ENCODE measurements around the gene ZNF136.

ZNF136 gene

GRCh38 chr19:12162882-12163806 lies at the start of gene ZNF136:
ZNF136 (plus strand) TSS chr19:12163096; CDS start chr19:12163204, 108 bp downstream.
- ATAC-seq (ENCODE audit: low read depth) (peak; percentile 97), DNase-seq (ENCODE audit: low spot score in 2 of 2) (peak; percentile 83 to 90)
- H3K4me3 Mint-ChIP-seq = peak within 1 kb of the TSS; percentile 94
- peaks cover 24% of the 10 kb centered on the region for H3K4me1 Mint-ChIP-seq
- H3K9me3 Mint-ChIP-seq = no peaks in the 10 kb centered on the region
- peak within 1 kb of the TSS; percentile 98 for H3K27ac Mint-ChIP-seq
- H3K36me3 Mint-ChIP-seq = peaks cover 9% of the 10 kb centered on the region
- no peaks in the 10 kb centered on the region for H3K27me3 Mint-ChIP-seq

- Mint-ChIP-seq H3K36me3 (peaks cover 6% of the 10 kb centered on the region), H3K9me3 (peaks cover 8% of the 10 kb centered on the region), H3K4me1 (no peaks in the 10 kb centered on the region)
These were observed 49.8 kb upstream of the ZNF136 start for GRCh38 chr19:12113121-12113520.

GRCh38 chr19:12117201-12117970 lies 45.5 kb upstream of the ZNF136 start:
- Mint-ChIP-seq H3K27ac (no peak overlapping the region), H3K27me3 (no peaks in the 10 kb centered on the region), H3K36me3 (peaks cover 2% of the 10 kb centered on the region), H3K4me1 (no peaks in the 10 kb centered on the region), H3K4me3 (no peak overlapping the region), H3K9me3 (peaks cover 6% of the 10 kb centered on the region)
- no peak for ATAC-seq (ENCODE audit: low read depth)
- DNase-seq (ENCODE audit: low spot score in 2 of 2) = no peak

More at GRCh38 chr19:12113121-12113520, 49.8 kb upstream of the ZNF136 start:
- DNase-seq (ENCODE audit: low spot score in 2 of 2) = no peak
- no peak for ATAC-seq (ENCODE audit: low read depth)
- Mint-ChIP-seq H3K27me3 (no peaks in the 10 kb centered on the region), H3K4me3 (no peak overlapping the region), H3K27ac (no peak overlapping the region)

- peaks cover 4% of the 10 kb centered on the region for H3K9me3 Mint-ChIP-seq
- H3K36me3 Mint-ChIP-seq = peaks cover 10% of the 10 kb centered on the region
- no peak overlapping the region for H3K4me3 Mint-ChIP-seq
- no peak for ATAC-seq (ENCODE audit: low read depth)
- H3K27ac Mint-ChIP-seq = no peak overlapping the region
- H3K27me3 Mint-ChIP-seq = no peaks in the 10 kb centered on the region
- DNase-seq (ENCODE audit: low spot score in 2 of 2) = no peak
- no peaks in the 10 kb centered on the region for H3K4me1 Mint-ChIP-seq
These were observed 36.2 kb upstream of the ZNF136 start for GRCh38 chr19:12126707-12127106.

- ATAC-seq (ENCODE audit: low read depth) (no peak), DNase-seq (ENCODE audit: low spot score in 2 of 2) (no peak)
- Mint-ChIP-seq H3K36me3 (peaks cover 41% of the 10 kb centered on the region), H3K9me3 (peaks cover 5% of the 10 kb centered on the region), H3K27me3 (no peaks in the 10 kb centered on the region), H3K27ac (no peak overlapping the region), H3K4me3 (no peak overlapping the region), H3K4me1 (peaks cover 6% of the 10 kb centered on the region)
These were observed 29.8 kb upstream of the ZNF136 start for GRCh38 chr19:12133069-12133468.

GRCh38 chr19:12137221-12137940 lies 25.5 kb upstream of the ZNF136 start:
- no peak overlapping the region for H3K27ac Mint-ChIP-seq
- ATAC-seq (ENCODE audit: low read depth) = peak; percentile 17

GRCh38 chr19:12139269-12139668 lies 23.6 kb upstream of the ZNF136 start:
- no peak overlapping the region for H3K27ac Mint-ChIP-seq
- DNase-seq (ENCODE audit: low spot score in 2 of 2) = no peak
- H3K4me3 Mint-ChIP-seq = peak overlapping the region; percentile 79
- peaks cover 23% of the 10 kb centered on the region for H3K4me1 Mint-ChIP-seq
- no peak for ATAC-seq (ENCODE audit: low read depth)
- H3K27me3 Mint-ChIP-seq = no peaks in the 10 kb centered on the region
- H3K36me3 Mint-ChIP-seq = peaks cover 13% of the 10 kb centered on the region
- no peaks in the 10 kb centered on the region for H3K9me3 Mint-ChIP-seq

More at GRCh38 chr19:12137221-12137940, 25.5 kb upstream of the ZNF136 start:
- Mint-ChIP-seq H3K36me3 (peaks cover 31% of the 10 kb centered on the region), H3K27me3 (no peaks in the 10 kb centered on the region), H3K4me3 (peak overlapping the region; percentile 19), H3K4me1 (peaks cover 23% of the 10 kb centered on the region), H3K9me3 (peaks cover 2% of the 10 kb centered on the region)
- peak; percentile 14 to 34 for DNase-seq (ENCODE audit: low spot score in 2 of 2)

GRCh38 chr19:12139885-12140544 lies 22.9 kb upstream of the ZNF136 start, which contains the start of gene ZNF20:
ZNF20 (minus strand) TSS chr19:12140350; CDS start chr19:12140182, 168 bp downstream.
- DNase-seq (ENCODE audit: low spot score in 2 of 2) (peak; percentile 82 to 85), ATAC-seq (ENCODE audit: low read depth) (peak; percentile 89)
- H3K4me1 Mint-ChIP-seq = peaks cover 23% of the 10 kb centered on the region
- no peaks in the 10 kb centered on the region for H3K9me3 Mint-ChIP-seq
- no peaks in the 10 kb centered on the region for H3K27me3 Mint-ChIP-seq
- peaks cover 7% of the 10 kb centered on the region for H3K36me3 Mint-ChIP-seq
- peak within 1 kb of the TSS; percentile 62 for H3K27ac Mint-ChIP-seq
- peak within 1 kb of the TSS; percentile 79 for H3K4me3 Mint-ChIP-seq

- Mint-ChIP-seq H3K27me3 (no peaks in the 10 kb centered on the region), H3K36me3 (peaks cover 11% of the 10 kb centered on the region), H3K4me3 (peak overlapping the region; percentile 79), H3K9me3 (peaks cover 6% of the 10 kb centered on the region), H3K27ac (no peak overlapping the region), H3K4me1 (peaks cover 23% of the 10 kb centered on the region)
- peak; percentile 69 for ATAC-seq (ENCODE audit: low read depth)
- DNase-seq (ENCODE audit: low spot score in 2 of 2) = peak; percentile 80 to 82
These were observed 22.1 kb upstream of the ZNF136 start for GRCh38 chr19:12140545-12141404.

GRCh38 chr19:12141405-12141736 lies 21.5 kb upstream of the ZNF136 start:
- Mint-ChIP-seq H3K27ac (no peak overlapping the region), H3K9me3 (peaks cover 8% of the 10 kb centered on the region), H3K36me3 (peaks cover 15% of the 10 kb centered on the region), H3K4me3 (peak overlapping the region; percentile 79), H3K4me1 (peaks cover 23% of the 10 kb centered on the region), H3K27me3 (no peaks in the 10 kb centered on the region)
- DNase-seq (ENCODE audit: low spot score in 2 of 2) = no peak
- ATAC-seq (ENCODE audit: low read depth) = no peak

- Mint-ChIP-seq H3K9me3 (peaks cover 10% of the 10 kb centered on the region), H3K36me3 (peaks cover 31% of the 10 kb centered on the region), H3K4me1 (peaks cover 10% of the 10 kb centered on the region), H3K4me3 (no peak overlapping the region), H3K27me3 (no peaks in the 10 kb centered on the region), H3K27ac (no peak overlapping the region)
- DNase-seq (ENCODE audit: low spot score in 2 of 2) (no peak), ATAC-seq (ENCODE audit: low read depth) (no peak)
These were observed 17.5 kb upstream of the ZNF136 start for GRCh38 chr19:12145348-12145747.

- Mint-ChIP-seq H3K36me3 (peaks cover 5% of the 10 kb centered on the region), H3K4me3 (peak overlapping the region; percentile 93), H3K4me1 (peaks cover 7% of the 10 kb centered on the region), H3K27ac (no peak overlapping the region), H3K27me3 (no peaks in the 10 kb centered on the region), H3K9me3 (no peaks in the 10 kb centered on the region)
- DNase-seq (ENCODE audit: low spot score in 2 of 2) = no peak
- no peak for ATAC-seq (ENCODE audit: low read depth)
These were observed 7.5 kb upstream of the ZNF136 start for GRCh38 chr19:12155324-12155860.
